AG04449 (cell line): ENCODE measurements around the gene ACTN1.
A peak's percentile ranks its signal among the peaks of the same experiment; 100 is the strongest.

Source experiments
- CTCF ChIA-PET: fragments of 350-600 bp; formaldehyde crosslinking; extraction: SDS; loops from one replicate; lab custom pipeline; 2021; ENCODE audit warnings: antibody characterized with exemption; lab: Yijun Ruan, JAX
- POLR2A ChIA-PET: fragments of 400-600, 350-600 bp; formaldehyde crosslinking; extraction: SDS; loops from one replicate; lab custom pipeline; 2020; ENCODE audit warnings: antibody characterized with exemption, inconsistent platforms; lab: Yijun Ruan, JAX
- DNase-seq: peaks from one replicate; pipeline ENCODE4 v3.0.0-alpha.2; 2010; ENCODE audit warnings: low read depth, low spot score
- H3K4me3 ChIP-seq: 2 replicates; pipeline ENCODE4 v1.5.1; 2011; ENCODE audit warnings: low read depth, mild to moderate bottlenecking, control low read depth, low read length
- TF ChIP-seq, protein P1 (sequence below): IDR thresholded peaks from one replicate; pipeline ENCODE4 v1.5.1; 2011; ENCODE audit warnings: mild to moderate bottlenecking, moderate library complexity, low read length, control low read depth, inconsistent platforms; ENCODE audit not compliant: insufficient read depth; ENCODE audit errors: missing control alignments

Gene ACTN1

DNA sequence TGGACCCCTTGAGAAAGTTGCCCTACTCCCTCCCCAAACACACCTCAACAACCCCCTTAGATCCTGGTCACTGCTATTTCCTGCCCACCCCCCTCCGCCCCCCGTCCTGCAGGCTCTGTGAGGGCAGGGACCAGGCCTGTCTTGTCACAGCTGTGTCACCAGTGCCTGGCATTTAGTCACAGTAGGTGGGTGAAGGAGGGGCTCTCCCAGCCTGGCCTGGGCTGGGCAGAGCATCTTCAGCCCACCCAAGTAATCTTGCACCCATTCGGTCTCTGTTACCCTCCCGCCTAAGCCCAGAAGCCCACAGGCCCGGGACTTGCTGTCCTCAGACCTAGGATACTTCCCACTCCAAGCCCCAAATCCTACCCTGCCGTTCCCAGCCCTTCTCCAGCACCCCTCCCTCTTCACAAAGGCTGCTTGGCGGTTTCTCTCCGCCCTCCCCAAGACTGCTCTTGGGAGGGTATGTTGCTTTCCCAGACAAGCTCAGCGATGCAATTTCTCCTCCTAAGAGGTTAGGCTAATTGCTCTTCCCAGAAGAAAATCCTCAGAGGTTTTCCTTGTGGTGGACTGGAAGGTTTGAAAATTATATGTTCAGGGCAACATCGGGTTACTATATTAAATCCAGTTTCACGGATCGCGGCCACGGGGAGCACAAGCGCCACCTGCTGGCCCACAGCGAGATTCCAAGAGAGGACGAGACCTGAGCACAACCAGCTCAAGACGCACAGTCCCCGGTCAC, 135.5 kb downstream of the ACTN1 start:
- no peak overlapping the region for H3K4me3 ChIP-seq
- TF ChIP-seq, protein P1, sequence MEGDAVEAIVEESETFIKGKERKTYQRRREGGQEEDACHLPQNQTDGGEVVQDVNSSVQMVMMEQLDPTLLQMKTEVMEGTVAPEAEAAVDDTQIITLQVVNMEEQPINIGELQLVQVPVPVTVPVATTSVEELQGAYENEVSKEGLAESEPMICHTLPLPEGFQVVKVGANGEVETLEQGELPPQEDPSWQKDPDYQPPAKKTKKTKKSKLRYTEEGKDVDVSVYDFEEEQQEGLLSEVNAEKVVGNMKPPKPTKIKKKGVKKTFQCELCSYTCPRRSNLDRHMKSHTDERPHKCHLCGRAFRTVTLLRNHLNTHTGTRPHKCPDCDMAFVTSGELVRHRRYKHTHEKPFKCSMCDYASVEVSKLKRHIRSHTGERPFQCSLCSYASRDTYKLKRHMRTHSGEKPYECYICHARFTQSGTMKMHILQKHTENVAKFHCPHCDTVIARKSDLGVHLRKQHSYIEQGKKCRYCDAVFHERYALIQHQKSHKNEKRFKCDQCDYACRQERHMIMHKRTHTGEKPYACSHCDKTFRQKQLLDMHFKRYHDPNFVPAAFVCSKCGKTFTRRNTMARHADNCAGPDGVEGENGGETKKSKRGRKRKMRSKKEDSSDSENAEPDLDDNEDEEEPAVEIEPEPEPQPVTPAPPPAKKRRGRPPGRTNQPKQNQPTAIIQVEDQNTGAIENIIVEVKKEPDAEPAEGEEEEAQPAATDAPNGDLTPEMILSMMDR = peak; percentile 94
- no peak for DNase-seq
- POLR2A ChIA-PET = no interaction called here
- CTCF ChIA-PET = interaction anchor here (0.6 to 4.2 kb wide), 60 partner anchors 9 to 1012 kb away, joined by 3 to 72 read pairs (median 5); no protein-coding TSS in a partner anchor

DNA sequence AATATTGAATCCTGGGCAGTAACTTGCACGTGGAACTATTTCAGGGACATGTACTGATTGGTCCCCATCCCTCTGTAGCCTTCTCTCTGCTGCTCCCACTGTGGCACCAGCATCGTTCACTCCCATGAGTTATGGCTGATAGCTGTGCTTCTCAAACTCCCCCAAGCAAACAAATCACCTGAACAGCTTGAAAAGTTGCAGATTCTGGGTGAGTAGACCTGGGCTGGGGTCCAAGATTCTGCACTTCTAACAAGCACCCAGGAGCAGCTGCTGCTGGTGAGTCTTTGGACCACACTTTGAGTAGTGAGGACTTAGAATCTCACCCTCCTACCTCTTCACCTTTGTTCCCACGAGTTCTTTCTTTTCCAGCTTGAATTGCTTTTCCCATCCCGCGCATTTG, 136.8 kb downstream of the ACTN1 start:
- ChIA-PET CTCF (interaction anchor here (3.0 to 4.2 kb wide), 7 partner anchors 10 to 958 kb away, joined by 13 to 72 read pairs (median 27); no protein-coding TSS in a partner anchor), POLR2A (no interaction called here)
- TF ChIP-seq, protein P1 = no peak
- no peak for DNase-seq
- H3K4me3 ChIP-seq = no peak overlapping the region

DNA sequence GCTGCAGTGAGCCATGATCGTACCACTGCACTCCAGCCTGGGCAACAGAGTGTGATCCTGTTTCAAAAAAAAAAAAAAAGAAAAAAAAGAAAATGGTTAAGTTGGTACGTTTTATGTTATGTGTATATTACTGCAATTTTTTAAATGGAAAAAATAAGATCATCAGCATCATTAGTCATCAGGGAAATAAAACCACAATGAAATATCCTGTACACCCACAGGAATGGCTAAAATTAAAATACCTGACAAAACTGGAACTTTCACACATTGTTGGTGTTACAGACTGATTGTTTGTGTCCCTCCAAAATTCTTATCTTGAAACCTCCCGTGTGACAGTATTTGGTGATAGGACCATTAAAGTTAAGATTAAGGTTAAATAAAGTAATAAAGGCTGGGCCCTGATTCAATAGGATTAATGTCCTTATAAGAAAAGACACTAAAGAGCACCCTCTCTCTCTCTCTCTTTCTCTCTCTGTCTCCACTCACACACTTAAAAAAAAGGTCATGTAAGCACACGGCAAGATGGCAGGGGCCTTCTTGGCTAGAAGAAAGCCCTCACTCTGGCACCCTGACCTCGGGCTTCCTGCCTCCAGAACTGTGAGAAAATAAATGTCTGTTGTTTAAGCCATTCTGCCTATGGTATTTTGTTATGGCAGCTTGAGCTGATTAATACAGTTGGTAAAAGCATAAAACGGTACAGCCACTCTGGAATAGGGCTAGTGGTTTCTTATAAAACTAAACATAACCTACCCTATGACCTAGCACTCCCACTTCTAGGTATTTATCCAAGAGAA, 137.9 kb downstream of the ACTN1 start:
- ChIA-PET POLR2A (no interaction called here), CTCF (interaction anchor here (4.2 kb wide), 1 partner anchor 908 kb away, joined by 40 read pairs; no protein-coding TSS in a partner anchor)
- no peak for DNase-seq
- TF ChIP-seq, protein P1 = no peak
- H3K4me3 ChIP-seq = no peak overlapping the region

DNA sequence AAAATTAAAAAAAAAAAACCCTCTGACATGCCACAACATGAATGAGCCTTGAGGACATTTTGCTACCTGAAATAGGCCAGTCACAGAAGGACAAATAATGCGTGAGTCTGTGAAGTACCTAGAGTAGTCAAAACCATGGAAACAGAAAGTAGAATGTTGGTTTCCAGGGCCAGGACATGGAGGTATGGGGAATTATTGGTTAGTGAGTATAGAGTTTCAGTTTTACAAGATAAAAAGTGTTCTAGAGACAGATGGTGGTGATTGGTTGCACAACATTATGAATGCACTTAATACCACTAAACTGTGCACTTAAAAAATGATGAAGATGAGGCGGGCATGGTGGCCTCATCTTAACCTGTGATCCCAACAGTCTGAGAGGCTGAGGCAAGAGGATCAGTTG, 138.6 kb downstream of the ACTN1 start:
- POLR2A ChIA-PET = no interaction called here
- no peak overlapping the region for H3K4me3 ChIP-seq
- CTCF ChIA-PET = no interaction called here
- DNase-seq = no peak
- TF ChIP-seq, protein P1 = no peak

DNA sequence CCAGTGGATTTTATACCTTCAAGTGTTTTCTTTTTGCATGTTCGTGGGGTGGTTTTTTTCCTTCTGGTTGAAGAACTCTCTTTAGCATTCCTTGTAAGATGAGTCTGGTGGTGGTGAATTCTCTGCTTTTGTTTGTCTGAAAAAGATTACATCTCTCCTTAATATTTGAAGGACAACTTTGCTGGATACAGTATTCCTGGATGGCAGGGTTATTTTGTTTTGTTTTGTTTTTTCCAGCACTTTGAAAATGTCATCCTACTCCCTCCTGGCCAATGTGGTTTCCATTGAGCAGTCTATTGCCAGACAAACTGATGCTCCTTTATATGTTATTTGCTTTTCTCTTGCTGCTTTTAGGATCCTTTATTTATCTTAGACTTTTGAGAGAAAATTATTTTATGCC, 143.0 kb downstream of the ACTN1 start:
- TF ChIP-seq, protein P1 = no peak
- POLR2A ChIA-PET = no interaction called here
- CTCF ChIA-PET = no interaction called here
- H3K4me3 ChIP-seq = no peak overlapping the region
- no peak for DNase-seq

DNA sequence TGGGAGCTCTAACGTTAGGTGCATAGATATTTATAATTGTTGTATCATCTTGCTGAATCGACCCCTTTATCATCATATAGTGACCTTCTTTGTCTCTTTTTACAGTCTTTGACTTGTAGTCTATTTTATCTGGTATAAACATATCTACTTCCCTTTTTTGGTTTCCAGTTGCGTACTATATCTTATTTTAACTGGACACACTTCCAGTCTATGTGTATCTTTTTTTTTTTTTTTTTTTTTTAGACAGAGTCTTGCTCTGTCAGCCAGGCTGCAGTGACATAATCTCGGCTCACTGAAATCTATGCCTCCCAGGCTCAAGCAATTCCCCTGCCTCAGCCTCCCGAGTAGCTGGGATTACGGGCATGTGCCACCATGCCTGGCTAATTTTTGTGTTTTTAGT, 144.3 kb downstream of the ACTN1 start:
- POLR2A ChIA-PET = no interaction called here
- no peak for DNase-seq
- TF ChIP-seq, protein P1 = no peak
- CTCF ChIA-PET = interaction anchor here (0.6 to 1.7 kb wide), 3 partner anchors 9 to 46 kb away, joined by 3 to 10 read pairs (median 3); no protein-coding TSS in a partner anchor
- H3K4me3 ChIP-seq = no peak overlapping the region
